HG02840 (cell line): ENCODE results near the gene EVC2.

Experiments
- ATAC-seq: cut with Tn5 transposase; IDR thresholded peaks from one replicate; pipeline ENCODE4 v1.9.1; 2021; ENCODE audit warnings: mild to moderate bottlenecking, moderate library complexity, moderate number of reproducible peaks; ENCODE audit not compliant: unreplicated experiment, low FRiP score

Gene EVC2

DNA sequence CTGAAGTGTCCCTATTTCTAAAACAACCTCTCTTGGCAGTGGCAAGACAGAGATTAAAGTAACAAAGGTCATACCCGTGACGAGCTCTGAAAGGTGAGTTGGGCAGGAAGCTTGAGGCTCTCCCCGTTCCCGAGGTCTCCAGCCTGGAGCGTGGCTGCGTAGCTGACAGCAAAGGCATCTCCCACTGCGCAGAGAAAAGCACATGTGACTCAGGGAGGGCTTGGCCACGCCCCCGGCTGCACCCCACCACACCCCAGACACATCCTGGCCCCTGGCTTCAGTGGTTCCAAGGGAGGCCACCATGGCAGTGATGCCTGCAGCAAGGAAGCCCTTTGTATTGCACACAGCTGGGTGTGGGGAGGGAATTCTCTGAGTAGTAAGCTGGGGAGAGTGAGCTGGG is 23.1 kb downstream of the EVC2 start:
- no peak for ATAC-seq

GRCh38 chr4:5683566-5683965 is 24.8 kb downstream of the EVC2 start:
- ATAC-seq = no peak

- no peak for ATAC-seq
Observed at GRCh38 chr4:5678977-5679376, 29.4 kb downstream of the EVC2 start.

- no peak for ATAC-seq
Observed at GRCh38 chr4:5676763-5677162, 31.6 kb downstream of the EVC2 start.

GRCh38 chr4:5666741-5667140 is 41.6 kb downstream of the EVC2 start:
- ATAC-seq = no peak

- ATAC-seq = no peak
Observed at GRCh38 chr4:5664778-5665177, 43.6 kb downstream of the EVC2 start.

- ATAC-seq = no peak
Observed at GRCh38 chr4:5662555-5662954, 45.8 kb downstream of the EVC2 start.

DNA sequence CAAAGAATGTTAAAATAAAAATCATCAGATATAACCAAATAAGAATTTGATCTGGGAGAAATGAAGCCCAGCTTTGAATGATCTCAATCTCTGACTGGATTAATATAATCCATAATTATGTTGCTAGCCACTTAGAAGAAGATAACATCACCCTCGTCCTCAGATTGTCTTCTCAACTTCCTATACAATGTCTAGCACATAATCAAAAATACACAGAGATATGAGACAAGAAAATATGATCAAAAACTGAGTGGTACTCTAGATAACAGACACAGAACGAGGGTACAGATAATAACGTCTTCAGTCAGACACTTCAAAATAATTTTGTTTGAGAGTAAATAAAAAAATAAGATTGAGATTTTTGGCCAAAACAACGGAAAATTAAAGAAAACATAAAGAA is 47.1 kb downstream of the EVC2 start:
- ATAC-seq = no peak

GRCh38 chr4:5660185-5660584 is 48.2 kb downstream of the EVC2 start:
- ATAC-seq = no peak

DNA sequence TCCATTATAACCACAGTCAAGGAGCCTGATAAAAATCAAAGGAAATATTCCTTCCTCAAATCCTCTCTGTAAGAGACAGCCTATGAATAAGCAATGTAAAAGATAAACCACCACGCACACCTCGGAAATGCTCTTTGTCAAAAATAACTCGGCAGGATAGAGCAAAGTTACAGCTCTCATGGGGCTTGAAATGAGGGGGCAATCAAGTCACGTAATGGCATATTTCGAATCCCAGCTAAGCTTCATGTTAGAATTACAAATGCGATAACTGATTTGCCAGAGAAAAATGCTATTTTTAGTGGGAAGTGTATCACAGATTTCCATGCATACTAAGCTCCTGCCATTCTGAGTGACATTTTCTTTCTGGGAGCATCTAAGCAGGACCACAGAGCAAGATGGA is 49.4 kb downstream of the EVC2 start:
- no peak for ATAC-seq

- ATAC-seq = no peak
Observed at GRCh38 chr4:5656415-5656814, 51.9 kb downstream of the EVC2 start.

GRCh38 chr4:5654791-5655190 is 53.6 kb downstream of the EVC2 start:
- no peak for ATAC-seq

DNA sequence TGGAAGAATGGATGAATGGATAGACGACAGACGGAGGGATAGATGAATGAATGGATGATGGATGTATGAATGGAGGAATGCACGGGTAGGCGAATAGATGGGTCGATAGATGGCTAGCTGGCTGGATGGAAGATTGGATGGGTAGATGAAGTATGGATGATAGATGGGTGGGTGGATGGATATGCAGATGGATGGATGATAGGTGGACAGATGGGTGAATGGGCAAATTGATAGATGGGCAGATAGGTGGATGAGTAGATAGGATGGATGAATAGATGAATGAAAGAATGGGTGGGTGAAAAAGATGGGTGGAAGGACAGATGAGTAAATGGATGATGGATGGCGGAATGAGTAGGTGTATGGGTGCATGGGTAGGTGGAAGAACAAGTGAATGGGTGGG is 57.3 kb downstream of the EVC2 start:
- ATAC-seq = no peak

- ATAC-seq = no peak
Observed at GRCh38 chr4:5650040-5650439, 58.3 kb downstream of the EVC2 start.

DNA sequence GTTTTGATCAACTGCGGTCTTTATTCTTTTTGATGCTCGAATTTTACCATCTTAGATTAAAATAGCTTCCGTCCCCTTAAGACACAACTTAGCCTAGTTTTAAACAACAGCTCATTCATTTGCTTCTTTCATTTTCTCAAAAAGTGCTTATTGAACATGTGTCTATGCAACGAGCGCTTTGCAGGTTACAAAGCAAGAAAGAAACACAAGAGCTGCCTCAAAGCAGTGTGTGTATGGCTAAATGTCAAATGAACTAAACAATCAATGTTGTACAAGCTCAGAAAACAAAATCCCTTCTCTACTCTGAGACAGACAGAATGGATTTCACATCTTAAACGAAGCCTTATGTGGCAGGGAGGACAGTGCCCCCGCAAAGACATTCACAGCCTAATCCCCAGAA is 61.0 kb downstream of the EVC2 start:
- no peak for ATAC-seq

- no peak for ATAC-seq
Observed at GRCh38 chr4:5640096-5640495, 68.3 kb downstream of the EVC2 start.

DNA sequence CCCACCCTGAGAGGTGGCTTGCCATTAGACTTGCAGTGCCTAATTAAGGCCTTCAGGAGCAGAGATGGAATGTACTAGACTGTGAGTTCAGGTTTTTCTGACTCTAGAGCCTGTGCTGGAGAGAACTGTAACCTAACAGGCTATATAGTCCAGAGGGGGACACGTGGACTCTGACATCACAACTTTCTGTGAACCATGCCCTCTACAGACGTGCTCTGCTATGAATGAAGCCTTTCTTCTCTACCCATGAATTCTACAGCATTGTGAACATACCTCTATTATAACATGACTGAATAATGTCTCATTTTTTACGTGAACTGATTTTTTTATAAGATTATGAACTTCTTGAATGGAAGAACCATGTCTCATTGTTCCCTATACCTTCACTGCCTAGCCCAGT is 68.8 kb downstream of the EVC2 start:
- ATAC-seq = no peak

DNA sequence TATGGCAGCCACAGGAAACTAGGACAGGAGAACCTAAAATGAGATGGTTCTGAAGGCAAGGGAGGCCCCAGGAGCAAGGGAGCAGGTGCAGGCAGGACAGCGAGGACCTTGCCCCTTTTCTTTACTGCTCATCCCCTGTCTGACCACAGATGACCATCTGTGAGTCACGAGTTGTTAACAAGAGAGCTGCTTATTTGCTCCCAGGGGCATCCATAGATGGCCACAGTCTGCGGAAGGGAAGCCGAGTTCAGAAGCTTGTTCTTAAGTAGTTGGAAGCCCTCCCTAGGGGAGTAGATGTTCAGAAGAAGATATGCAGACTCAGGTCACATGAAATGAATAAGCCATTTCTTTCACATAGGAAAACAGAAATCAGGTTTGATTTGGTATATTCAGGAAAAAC is 69.4 kb downstream of the EVC2 start:
- no peak for ATAC-seq

- no peak for ATAC-seq
Observed at GRCh38 chr4:5638316-5638715, 70.0 kb downstream of the EVC2 start.

- no peak for ATAC-seq
Observed at GRCh38 chr4:5636766-5637670, 71.3 kb downstream of the EVC2 start.

DNA sequence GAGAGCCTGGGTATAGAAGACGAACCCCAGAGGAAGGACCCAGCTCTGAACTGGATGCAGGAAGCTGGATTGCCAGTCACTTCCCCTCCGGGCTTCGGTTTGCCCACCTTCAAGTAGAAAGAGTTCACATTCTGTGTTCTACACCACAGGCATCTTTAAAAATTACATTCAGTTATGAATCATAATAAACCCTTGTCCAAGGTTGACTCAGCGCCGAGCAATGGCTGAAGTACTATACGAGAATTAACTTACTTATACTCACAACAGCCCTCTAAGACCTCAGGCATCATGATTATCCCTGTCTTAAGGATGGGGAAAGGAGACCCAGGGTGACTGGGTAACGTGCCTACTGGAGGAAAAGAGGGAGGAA is 72.5 kb downstream of the EVC2 start:
- ATAC-seq = no peak

DNA sequence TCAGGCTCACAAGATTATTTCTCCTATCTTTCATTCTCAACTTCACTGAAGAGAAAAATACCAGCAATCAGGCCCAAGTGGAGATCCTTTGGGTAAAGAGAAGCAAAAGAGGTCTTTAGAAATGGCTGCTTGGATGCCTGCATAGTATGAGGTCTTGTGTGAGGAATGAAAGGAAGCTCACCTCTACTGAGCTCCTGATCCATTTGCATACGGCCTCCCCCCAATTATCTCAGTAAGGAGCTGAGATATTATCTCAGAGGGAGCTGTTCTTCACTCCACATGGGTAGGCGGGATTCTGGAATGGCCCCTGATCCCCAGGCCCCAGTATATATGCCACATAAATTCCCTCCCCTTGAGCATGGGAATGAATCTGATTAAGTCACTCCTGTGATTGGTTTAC is 75.8 kb downstream of the EVC2 start:
- ATAC-seq = no peak

GRCh38 chr4:5632066-5632440 is 76.3 kb downstream of the EVC2 start:
- ATAC-seq = no peak
